ENCODE measurements around the gene KCNK15.

Gene KCNK15

DNA sequence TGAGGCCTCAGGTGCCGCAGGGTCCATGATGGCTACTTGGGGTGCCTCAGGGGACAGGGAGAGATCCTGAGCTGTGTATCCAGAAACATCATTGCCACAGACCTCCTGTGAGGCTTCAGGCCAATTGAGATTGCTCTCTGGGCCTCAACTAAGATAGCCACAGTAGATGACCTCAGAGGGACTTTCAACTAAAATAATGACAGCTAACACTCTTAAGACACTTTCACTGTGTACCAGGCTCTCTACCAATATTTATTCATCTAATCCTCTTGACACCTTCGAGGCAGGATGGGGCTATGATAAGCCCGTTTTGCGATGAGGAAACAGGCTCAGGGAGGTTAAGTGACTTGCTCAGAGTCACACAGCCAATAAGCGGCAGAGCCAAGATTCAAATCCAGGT, 54.0 kb downstream of the KCNK15 start:
- Mint-ChIP-seq H3K36me3 (no peaks in the 10 kb centered on the region), H3K9me3 (ENCODE audit: low read depth) (no peaks in the 10 kb centered on the region), H3K27me3 (peaks cover 6% of the 10 kb centered on the region), H3K4me3 (no peak overlapping the region), H3K27ac (no peak overlapping the region), H3K4me1 (ENCODE audit: low read depth) (no peaks in the 10 kb centered on the region)

DNA sequence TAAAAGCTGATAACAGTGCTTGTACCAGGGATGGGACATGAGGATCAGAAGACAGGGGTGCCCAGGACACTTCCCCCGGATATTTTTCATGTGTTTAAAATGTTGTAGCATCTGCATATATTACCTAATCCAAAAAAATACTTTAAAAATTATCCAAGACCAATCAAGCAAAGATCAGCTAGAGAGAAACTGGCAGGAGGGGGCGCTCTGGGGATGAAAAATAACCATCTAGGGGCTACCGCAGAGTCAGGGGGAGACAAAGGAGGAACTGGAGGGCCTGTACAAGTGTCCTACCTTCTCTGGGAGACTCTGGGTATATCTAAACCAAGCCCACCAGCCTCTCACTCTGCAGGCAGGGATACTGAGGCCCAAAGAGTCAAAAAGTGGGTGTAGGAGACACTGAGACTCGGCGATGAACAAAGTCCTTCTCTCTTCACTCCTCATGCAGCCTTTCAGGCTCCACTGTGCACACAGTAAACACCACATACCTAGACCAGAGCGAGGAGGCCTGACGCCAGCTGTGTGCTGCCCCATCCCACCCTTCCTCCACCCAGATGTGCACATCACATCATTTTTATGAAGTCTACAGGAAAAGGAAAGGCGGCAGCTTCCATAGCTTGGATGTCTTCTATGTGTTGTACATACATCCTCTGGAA, 54.9 kb downstream of the KCNK15 start:
- H3K9me3 Mint-ChIP-seq (ENCODE audit: low read depth) = no peaks in the 10 kb centered on the region
- H3K36me3 Mint-ChIP-seq = no peaks in the 10 kb centered on the region
- H3K27ac Mint-ChIP-seq = no peak overlapping the region
- peaks cover 6% of the 10 kb centered on the region for H3K27me3 Mint-ChIP-seq
- H3K4me3 Mint-ChIP-seq = no peak overlapping the region
- H3K4me1 Mint-ChIP-seq (ENCODE audit: low read depth) = no peaks in the 10 kb centered on the region
